Chondrocyte (in vitro differentiated cells): Measurements from ENCODE around the gene OR51A7. TPM values are rescaled to one million over a fixed set of nuclear protein-coding genes. Genes with fewer than 3 reads are reported as not detected.

Source experiments
- DNase-seq: peaks from one replicate; pipeline ENCODE4 v3.0.0; 2021; ENCODE audit warnings: mixed read lengths, low spot score
- H3K27ac Mint-ChIP-seq: one replicate; pipeline ENCODE4 v1.8.0; 2021; ENCODE audit warnings: mild to moderate bottlenecking, moderate library complexity, mixed read lengths; ENCODE audit not compliant: unreplicated experiment
- H3K27me3 Mint-ChIP-seq: 2 replicates; pipeline ENCODE4 v1.8.0; 2021; ENCODE audit warnings: low read depth, mixed read lengths
- H3K36me3 Mint-ChIP-seq: 2 replicates; pipeline ENCODE4 v1.8.0; 2021; ENCODE audit warnings: low read depth, mixed read lengths
- H3K4me1 Mint-ChIP-seq: 2 replicates; pipeline ENCODE4 v1.8.0; 2021; ENCODE audit warnings: low read depth, mild to moderate bottlenecking, mixed read lengths
- H3K4me3 Mint-ChIP-seq: one replicate; pipeline ENCODE4 v1.8.0; 2021; ENCODE audit warnings: mild to moderate bottlenecking, moderate library complexity, mixed read lengths; ENCODE audit not compliant: unreplicated experiment
- H3K9me3 Mint-ChIP-seq: 2 replicates; pipeline ENCODE4 v1.8.0; 2021; ENCODE audit warnings: low read depth, mixed read lengths
- total RNA-seq: library from RNA; stranded (reverse); gene quantifications from 3 replicates; pipeline ENCODE4 v1.2.1, GENCODE V29; 2021
- TF ChIP-seq, protein P1 (sequence below): fragments of 200-600 bp; sonication (generic); IDR thresholded peaks from 2 replicates; pipeline ENCODE4 v1.5.0; 2021; ENCODE audit warnings: antibody characterized with exemption, mild to moderate bottlenecking, moderate library complexity

The OR51A7 gene
- total RNA-seq, 1 donor from 2014 or later = not detected

GRCh38 chr11:4881860-4882500 is 21.6 kb upstream of the OR51A7 start, which contains the start of gene OR51T1:
Gene OR51T1, plus strand, starts transcription at chr11:4881900. Its CDS starts 0 bp downstream, at chr11:4881900.
- DNase-seq = no peak
- Mint-ChIP-seq H3K4me1 (peaks cover 19% of the 10 kb centered on the region), H3K4me3 (no peak within 1 kb of the TSS), H3K36me3 (no peaks in the 10 kb centered on the region), H3K9me3 (no peaks in the 10 kb centered on the region), H3K27ac (peak within 1 kb of the TSS; percentile 69), H3K27me3 (no peaks in the 10 kb centered on the region)
- TF ChIP-seq, protein P1, sequence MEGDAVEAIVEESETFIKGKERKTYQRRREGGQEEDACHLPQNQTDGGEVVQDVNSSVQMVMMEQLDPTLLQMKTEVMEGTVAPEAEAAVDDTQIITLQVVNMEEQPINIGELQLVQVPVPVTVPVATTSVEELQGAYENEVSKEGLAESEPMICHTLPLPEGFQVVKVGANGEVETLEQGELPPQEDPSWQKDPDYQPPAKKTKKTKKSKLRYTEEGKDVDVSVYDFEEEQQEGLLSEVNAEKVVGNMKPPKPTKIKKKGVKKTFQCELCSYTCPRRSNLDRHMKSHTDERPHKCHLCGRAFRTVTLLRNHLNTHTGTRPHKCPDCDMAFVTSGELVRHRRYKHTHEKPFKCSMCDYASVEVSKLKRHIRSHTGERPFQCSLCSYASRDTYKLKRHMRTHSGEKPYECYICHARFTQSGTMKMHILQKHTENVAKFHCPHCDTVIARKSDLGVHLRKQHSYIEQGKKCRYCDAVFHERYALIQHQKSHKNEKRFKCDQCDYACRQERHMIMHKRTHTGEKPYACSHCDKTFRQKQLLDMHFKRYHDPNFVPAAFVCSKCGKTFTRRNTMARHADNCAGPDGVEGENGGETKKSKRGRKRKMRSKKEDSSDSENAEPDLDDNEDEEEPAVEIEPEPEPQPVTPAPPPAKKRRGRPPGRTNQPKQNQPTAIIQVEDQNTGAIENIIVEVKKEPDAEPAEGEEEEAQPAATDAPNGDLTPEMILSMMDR = no peak

DNA sequence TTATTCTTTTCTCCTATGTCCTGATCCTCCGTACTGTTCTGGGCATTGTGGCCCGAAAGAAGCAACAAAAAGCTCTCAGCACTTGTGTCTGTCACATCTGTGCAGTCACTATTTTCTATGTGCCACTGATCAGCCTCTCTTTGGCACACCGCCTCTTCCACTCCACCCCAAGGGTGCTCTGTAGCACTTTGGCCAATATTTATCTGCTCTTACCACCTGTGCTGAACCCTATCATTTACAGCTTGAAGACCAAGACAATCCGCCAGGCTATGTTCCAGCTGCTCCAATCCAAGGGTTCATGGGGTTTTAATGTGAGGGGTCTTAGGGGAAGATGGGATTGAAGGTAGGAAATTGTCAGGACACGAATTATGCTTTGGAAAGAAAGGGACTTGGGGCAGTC is 21.0 kb upstream of the OR51A7 start:
- no peak for DNase-seq
- no peaks in the 10 kb centered on the region for H3K9me3 Mint-ChIP-seq
- peaks cover 19% of the 10 kb centered on the region for H3K4me1 Mint-ChIP-seq
- H3K27me3 Mint-ChIP-seq = no peaks in the 10 kb centered on the region
- H3K36me3 Mint-ChIP-seq = no peaks in the 10 kb centered on the region
- TF ChIP-seq, protein P1 = no peak
- H3K4me3 Mint-ChIP-seq = no peak overlapping the region
- H3K27ac Mint-ChIP-seq = no peak overlapping the region

DNA sequence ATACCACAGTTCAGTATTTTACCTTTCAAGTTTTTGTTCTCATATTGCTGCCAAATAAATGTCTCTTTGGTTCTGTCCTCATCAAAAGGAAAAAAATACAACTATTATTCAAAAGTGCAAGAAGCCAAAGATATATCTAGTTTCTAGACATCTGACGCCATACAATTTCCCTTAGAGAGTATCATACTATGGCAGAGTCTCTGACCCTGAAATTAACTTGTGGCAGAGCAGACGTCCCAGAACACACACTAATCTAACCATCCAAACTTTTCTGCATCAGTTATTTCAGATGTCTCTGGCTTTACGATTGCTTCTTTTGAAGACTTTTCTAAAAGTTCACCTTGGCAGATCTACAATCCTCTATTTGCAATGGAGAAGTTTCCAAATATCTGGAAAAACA is 19.2 kb upstream of the OR51A7 start:
- Mint-ChIP-seq H3K27me3 (no peaks in the 10 kb centered on the region), H3K4me1 (peaks cover 19% of the 10 kb centered on the region), H3K4me3 (no peak overlapping the region), H3K36me3 (no peaks in the 10 kb centered on the region), H3K9me3 (no peaks in the 10 kb centered on the region), H3K27ac (no peak overlapping the region)
- no peak for DNase-seq
- TF ChIP-seq, protein P1 = no peak

DNA sequence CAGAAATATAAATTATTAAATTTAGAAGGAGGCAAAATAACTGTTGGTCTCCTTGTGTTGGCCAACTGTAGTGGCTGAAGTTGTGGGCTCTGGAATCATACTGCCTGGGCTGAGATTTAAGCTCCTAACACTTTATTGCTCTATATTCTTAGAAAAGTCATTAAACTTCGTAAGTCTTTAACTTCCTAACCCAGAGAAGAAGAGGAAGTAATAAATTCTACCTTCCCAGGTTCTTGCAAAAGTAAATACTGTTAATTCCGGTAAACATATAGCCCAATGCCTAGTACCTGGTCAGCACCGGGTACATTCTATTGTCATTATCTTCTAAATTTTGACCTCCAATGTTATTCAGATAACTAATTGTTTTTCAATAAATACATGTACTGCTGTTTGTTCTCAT is 17.4 kb upstream of the OR51A7 start:
- H3K27ac Mint-ChIP-seq = no peak overlapping the region
- peaks cover 8% of the 10 kb centered on the region for H3K9me3 Mint-ChIP-seq
- H3K4me1 Mint-ChIP-seq = peaks cover 14% of the 10 kb centered on the region
- H3K36me3 Mint-ChIP-seq = no peaks in the 10 kb centered on the region
- TF ChIP-seq, protein P1 = no peak
- H3K27me3 Mint-ChIP-seq = no peaks in the 10 kb centered on the region
- no peak overlapping the region for H3K4me3 Mint-ChIP-seq
- DNase-seq = no peak

- Mint-ChIP-seq H3K9me3 (peaks cover 8% of the 10 kb centered on the region), H3K36me3 (no peaks in the 10 kb centered on the region), H3K4me3 (no peak overlapping the region), H3K27ac (no peak overlapping the region), H3K27me3 (no peaks in the 10 kb centered on the region), H3K4me1 (peaks cover 9% of the 10 kb centered on the region)
- TF ChIP-seq, protein P1 = no peak
- no peak for DNase-seq
Measured at GRCh38 chr11:4887591-4887990, 16.0 kb upstream of the OR51A7 start.
